ENCODE results near the gene SH3BP1.

SH3BP1 gene

GRCh38 chr22:37616201-37617083 is 23.0 kb upstream of the SH3BP1 start:
- DNase-seq = no peak

- DNase-seq = no peak
These were observed 22.0 kb upstream of the SH3BP1 start for GRCh38 chr22:37617431-37617830.

GRCh38 chr22:37618072-37618656 is 21.3 kb upstream of the SH3BP1 start:
- no peak for DNase-seq

GRCh38 chr22:37618674-37619073 is 20.8 kb upstream of the SH3BP1 start:
- DNase-seq = no peak

- DNase-seq = no peak
These were observed 19.5 kb upstream of the SH3BP1 start for GRCh38 chr22:37619991-37620390.

- DNase-seq = no peak
These were observed 18.1 kb upstream of the SH3BP1 start for GRCh38 chr22:37621352-37621860.

GRCh38 chr22:37623075-37624016 is 16.1 kb upstream of the SH3BP1 start:
- peak; percentile 70 for DNase-seq

GRCh38 chr22:37624017-37624365 is 15.5 kb upstream of the SH3BP1 start:
- DNase-seq = no peak

- no peak for DNase-seq
These were observed 14.6 kb upstream of the SH3BP1 start for GRCh38 chr22:37624876-37625275.

- no peak for DNase-seq
These were observed 13.7 kb upstream of the SH3BP1 start for GRCh38 chr22:37625737-37626136.

- DNase-seq = no peak
These were observed 13.3 kb upstream of the SH3BP1 start for GRCh38 chr22:37626144-37626543.

- no peak for DNase-seq
These were observed 12.9 kb upstream of the SH3BP1 start for GRCh38 chr22:37626556-37627075.

GRCh38 chr22:37627121-37627520 is 12.3 kb upstream of the SH3BP1 start:
- no peak for DNase-seq

GRCh38 chr22:37627545-37627944 is 11.9 kb upstream of the SH3BP1 start:
- peak; percentile 39 for DNase-seq

GRCh38 chr22:37628830-37629229 is 10.6 kb upstream of the SH3BP1 start:
- no peak for DNase-seq

GRCh38 chr22:37629928-37630327 is 9.5 kb upstream of the SH3BP1 start:
- no peak for DNase-seq

GRCh38 chr22:37630839-37631435 is 8.5 kb upstream of the SH3BP1 start:
- DNase-seq = no peak

- DNase-seq = no peak
These were observed 7.9 kb upstream of the SH3BP1 start for GRCh38 chr22:37631448-37632173.

GRCh38 chr22:37632174-37633088 is 7.0 kb upstream of the SH3BP1 start:
- DNase-seq = no peak

GRCh38 chr22:37633089-37633624 is 6.3 kb upstream of the SH3BP1 start:
- no peak for DNase-seq

All from T-helper 9 cell (primary cell).